Loucy (cell line): ENCODE data around the gene SEPHS1.

Source experiments
- H2AFZ ChIP-seq: fragments of 200-600 bp; sonication (generic); 2 replicates; pipeline ENCODE4 v1.6.0; 2016; ENCODE audit warnings: antibody characterized with exemption, mild to moderate bottlenecking, low read length, moderate library complexity
- H3F3A ChIP-seq: fragments of 200-600 bp; 2 replicates; pipeline ENCODE4 v1.6.0; 2016; ENCODE audit warnings: antibody characterized with exemption, low read depth, mild to moderate bottlenecking
- H3K27me3 ChIP-seq: fragments of 200-600 bp; sonication (generic); 2 replicates; pipeline ENCODE4 v1.6.1; 2014; ENCODE audit warnings: low read length, mild to moderate bottlenecking; ENCODE audit not compliant: insufficient read depth, poor library complexity, severe bottlenecking
- H3K36me3 ChIP-seq: fragments of 200-600 bp; sonication (generic); 2 replicates; pipeline ENCODE4 v1.6.1; 2016; ENCODE audit warnings: low read length; ENCODE audit not compliant: insufficient read depth
- H3K4me1 ChIP-seq: fragments of 200-600 bp; sonication (generic); 2 replicates; pipeline ENCODE4 v1.5.1; 2014; ENCODE audit warnings: low read length, mild to moderate bottlenecking; ENCODE audit not compliant: insufficient read depth, poor library complexity, severe bottlenecking
- H3K4me2 ChIP-seq: fragments of 200-600 bp; sonication (generic); 2 replicates; pipeline ENCODE4 v1.6.0; 2014; ENCODE audit warnings: antibody characterized with exemption, low read length, low read depth, mild to moderate bottlenecking; ENCODE audit not compliant: poor library complexity, severe bottlenecking
- H3K4me3 ChIP-seq: fragments of 200-600 bp; sonication (generic); 2 replicates; pipeline ENCODE4 v1.5.1; 2014; ENCODE audit warnings: low read length, mild to moderate bottlenecking, mixed read lengths; ENCODE audit not compliant: poor library complexity, severe bottlenecking
- H3K79me2 ChIP-seq: fragments of 200-600 bp; sonication (generic); 2 replicates; pipeline ENCODE4 v1.6.1; 2014; ENCODE audit warnings: low read length; ENCODE audit not compliant: insufficient read depth
- H3K9ac ChIP-seq: fragments of 200-600 bp; sonication (generic); 2 replicates; pipeline ENCODE4 v1.6.0; 2014; ENCODE audit warnings: mild to moderate bottlenecking, low read depth, low read length, moderate library complexity; ENCODE audit not compliant: poor library complexity, severe bottlenecking
- H3K9me2 ChIP-seq: fragments of 200-600 bp; sonication (generic); replicated peaks from 2 replicates; pipeline ENCODE4 v1.6.1; 2016; ENCODE audit warnings: low read depth, low read length, mixed read lengths
- H3K9me3 ChIP-seq: fragments of 200-600 bp; sonication (generic); 2 replicates; pipeline ENCODE4 v1.6.1; 2014; ENCODE audit warnings: mild to moderate bottlenecking, antibody characterized with exemption, low read length, low read depth; ENCODE audit not compliant: insufficient read depth
- H4K20me1 ChIP-seq: fragments of 200-600 bp; sonication (generic); 2 replicates; pipeline ENCODE4 v1.6.0; 2014; ENCODE audit warnings: antibody characterized with exemption, low read length, mild to moderate bottlenecking; ENCODE audit not compliant: insufficient read depth, poor library complexity, severe bottlenecking
- CTCF ChIP-seq: fragments of 200-600 bp; sonication (generic); conservative IDR thresholded peaks from 2 replicates; pipeline ENCODE4 v1.5.1; 2014; ENCODE audit warnings: mild to moderate bottlenecking, antibody characterized with exemption, low read length
- EZH2phosphoT487 ChIP-seq: fragments of 200-600 bp; IDR thresholded peaks from 2 replicates; pipeline ENCODE4 v1.6.1; 2018; ENCODE audit warnings: antibody characterized with exemption, mild to moderate bottlenecking, moderate library complexity, borderline replicate concordance

SEPHS1 gene

GRCh38 chr10:13316635-13317311 lies 31.3 kb downstream of the SEPHS1 start:
- H3K36me3 ChIP-seq: peaks cover 23% of the 10 kb centered on the region; the same call in 1 of the 2 replicates
- H3K27me3 ChIP-seq: no peaks in the 10 kb centered on the region
- no peaks in the 10 kb centered on the region for H3F3A ChIP-seq
- no peak overlapping the region for H3K4me2 ChIP-seq
- no peaks in the 10 kb centered on the region for H3K79me2 ChIP-seq
- no peaks in the 10 kb centered on the region for H3K9me2 ChIP-seq
- TF ChIP-seq EZH2phosphoT487 (no peak), CTCF (no peak)
- H3K4me3 ChIP-seq: no peak overlapping the region
- no peak overlapping the region for H2AFZ ChIP-seq
- no peaks in the 10 kb centered on the region for H4K20me1 ChIP-seq
- H3K9ac ChIP-seq: no peak overlapping the region
- no peaks in the 10 kb centered on the region for H3K9me3 ChIP-seq
- H3K4me1 ChIP-seq: no peaks in the 10 kb centered on the region

GRCh38 chr10:13315361-13315760 lies 32.7 kb downstream of the SEPHS1 start:
- Histone ChIP-seq H3K9me2 (no peaks in the 10 kb centered on the region), H2AFZ (no peak overlapping the region), H3K79me2 (no peaks in the 10 kb centered on the region), H3K4me2 (no peak overlapping the region), H3K9me3 (no peaks in the 10 kb centered on the region), H3K9ac (no peak overlapping the region), H3K36me3 (peaks cover 13% of the 10 kb centered on the region; the same call in 1 of the 2 replicates), H3K4me1 (no peaks in the 10 kb centered on the region), H3F3A (no peaks in the 10 kb centered on the region), H3K27me3 (no peaks in the 10 kb centered on the region), H3K4me3 (no peak overlapping the region), H4K20me1 (no peaks in the 10 kb centered on the region)
- TF ChIP-seq CTCF (no peak), EZH2phosphoT487 (no peak)

- Histone ChIP-seq H3K36me3 (no peaks in the 10 kb centered on the region), H3F3A (no peaks in the 10 kb centered on the region), H3K4me1 (no peaks in the 10 kb centered on the region), H3K27me3 (no peaks in the 10 kb centered on the region), H3K4me3 (no peak overlapping the region), H3K4me2 (no peak overlapping the region), H3K9me2 (no peaks in the 10 kb centered on the region), H3K9me3 (no peaks in the 10 kb centered on the region), H3K79me2 (no peaks in the 10 kb centered on the region), H4K20me1 (no peaks in the 10 kb centered on the region), H2AFZ (no peak overlapping the region), H3K9ac (no peak overlapping the region)
- no peak for TF ChIP-seq EZH2phosphoT487
- no peak for TF ChIP-seq CTCF
These were observed 36.9 kb downstream of the SEPHS1 start for GRCh38 chr10:13311177-13311575.
